ENCODE data around the gene ESRRA. TPM values are rescaled to one million over a fixed set of nuclear protein-coding genes. Genes with fewer than 3 reads are reported as not detected.
A peak's percentile ranks its signal among the peaks of the same experiment; 100 is the strongest.

Gene ESRRA
- total RNA-seq, 2 donors from 2014 or later, result 38.7 to 54.7 TPM

DNA sequence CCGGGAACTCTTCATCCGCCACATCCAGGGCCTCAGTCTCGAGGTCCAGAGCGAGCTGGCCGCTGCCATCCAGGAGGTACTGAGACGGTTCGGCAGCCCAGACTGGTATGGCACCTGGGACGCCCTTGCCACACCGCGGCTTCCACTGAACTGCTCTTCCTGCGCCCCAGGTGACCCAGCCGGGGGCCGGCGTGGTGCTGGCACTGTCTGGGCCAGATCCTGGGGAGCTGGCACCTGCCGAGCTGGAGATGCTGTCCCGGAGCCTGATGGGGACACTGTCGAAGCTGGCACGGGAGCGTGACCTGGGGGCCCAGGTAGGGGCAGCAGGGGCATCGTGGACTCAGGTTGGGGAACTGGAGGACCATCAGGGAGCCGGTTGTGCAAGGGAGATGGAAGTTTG lies 36.1 kb downstream of the ESRRA start:
- TF ChIP-seq POLR2A (IDR thresholded peaks at IDR 0.05) (no peak), POLR2AphosphoS5 (IDR thresholded peaks at IDR 0.05) (no peak)
- TF ChIP-seq, protein P1, sequence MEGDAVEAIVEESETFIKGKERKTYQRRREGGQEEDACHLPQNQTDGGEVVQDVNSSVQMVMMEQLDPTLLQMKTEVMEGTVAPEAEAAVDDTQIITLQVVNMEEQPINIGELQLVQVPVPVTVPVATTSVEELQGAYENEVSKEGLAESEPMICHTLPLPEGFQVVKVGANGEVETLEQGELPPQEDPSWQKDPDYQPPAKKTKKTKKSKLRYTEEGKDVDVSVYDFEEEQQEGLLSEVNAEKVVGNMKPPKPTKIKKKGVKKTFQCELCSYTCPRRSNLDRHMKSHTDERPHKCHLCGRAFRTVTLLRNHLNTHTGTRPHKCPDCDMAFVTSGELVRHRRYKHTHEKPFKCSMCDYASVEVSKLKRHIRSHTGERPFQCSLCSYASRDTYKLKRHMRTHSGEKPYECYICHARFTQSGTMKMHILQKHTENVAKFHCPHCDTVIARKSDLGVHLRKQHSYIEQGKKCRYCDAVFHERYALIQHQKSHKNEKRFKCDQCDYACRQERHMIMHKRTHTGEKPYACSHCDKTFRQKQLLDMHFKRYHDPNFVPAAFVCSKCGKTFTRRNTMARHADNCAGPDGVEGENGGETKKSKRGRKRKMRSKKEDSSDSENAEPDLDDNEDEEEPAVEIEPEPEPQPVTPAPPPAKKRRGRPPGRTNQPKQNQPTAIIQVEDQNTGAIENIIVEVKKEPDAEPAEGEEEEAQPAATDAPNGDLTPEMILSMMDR (IDR thresholded peaks at IDR 0.05), result no peak
- peaks cover 4% of the 10 kb centered on the region for H3K4me1 ChIP-seq (replicated peaks)
- H3K4me3 ChIP-seq, result no peak overlapping the region
- no peaks in the 10 kb centered on the region for H3K9me3 ChIP-seq
- no peaks in the 10 kb centered on the region for H3K27me3 ChIP-seq (replicated peaks; ENCODE audit: insufficient read depth)
- intact Hi-C loops (cut with DNase I), result no loop called here
- 94% methylated on average over 21 of the region's 21 CpGs for WGBS
- no peak overlapping the region for H3K27ac ChIP-seq
- DNase-seq (ENCODE audit: low spot score), result no peak
- no peaks in the 10 kb centered on the region for H3K36me3 ChIP-seq

DNA sequence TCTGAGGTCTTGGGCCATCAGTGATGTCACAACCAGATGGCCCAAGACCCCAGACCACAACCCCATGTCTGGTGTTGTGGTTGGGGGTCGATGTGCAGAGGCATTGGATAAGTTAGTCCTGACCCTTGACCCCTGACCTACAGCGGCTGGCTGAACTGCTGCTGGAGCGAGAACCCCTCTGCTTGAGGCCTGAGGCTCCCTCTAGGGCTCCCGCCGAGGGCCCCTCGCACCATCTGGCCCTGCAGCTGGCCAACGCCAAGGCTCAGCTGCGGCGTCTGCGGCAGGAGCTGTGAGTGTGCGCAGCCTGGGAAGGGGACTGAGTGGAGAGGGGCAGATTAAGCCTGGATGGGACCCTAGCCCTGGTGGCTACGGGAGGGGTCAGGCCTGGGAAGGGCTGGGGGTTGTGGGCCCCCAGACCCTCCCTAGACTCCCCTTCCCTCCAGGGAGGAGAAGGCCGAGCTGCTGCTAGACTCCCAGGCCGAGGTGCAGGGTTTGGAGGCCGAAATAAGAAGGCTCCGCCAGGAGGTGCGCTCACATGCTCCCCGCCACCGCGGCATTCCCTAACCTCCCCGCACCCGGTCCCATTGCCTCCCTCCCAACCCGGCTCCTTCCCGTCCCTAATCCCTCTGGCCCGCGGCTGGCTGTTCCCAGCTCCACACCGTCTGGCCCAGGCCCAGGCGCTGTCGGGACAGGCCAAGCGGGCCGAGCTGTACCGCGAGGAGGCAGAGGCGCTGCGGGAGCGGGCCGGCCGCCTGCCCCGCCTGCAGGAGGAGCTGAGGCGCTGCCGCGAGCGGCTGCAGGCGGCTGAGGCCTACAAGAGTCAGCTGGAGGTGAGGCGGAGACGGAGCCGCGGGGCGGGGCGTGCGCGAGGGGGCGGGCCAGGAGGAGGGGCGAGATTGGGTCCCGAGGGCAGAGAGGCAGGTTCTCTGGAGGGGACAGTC lies 36.8 kb downstream of the ESRRA start:
- Histone ChIP-seq H3K27ac (peak overlapping the region; percentile 71 to 81), H3K27me3 (replicated peaks; ENCODE audit: insufficient read depth) (no peaks in the 10 kb centered on the region), H3K4me1 (replicated peaks) (peaks cover 4% of the 10 kb centered on the region), H3K36me3 (no peaks in the 10 kb centered on the region), H3K4me3 (peak overlapping the region; percentile 1 to 24), H3K9me3 (no peaks in the 10 kb centered on the region)
- WGBS, result 20% methylated on average over 55 of the region's 55 CpGs
- peak; percentile 90 for DNase-seq (ENCODE audit: low spot score)
- TF ChIP-seq POLR2A (IDR thresholded peaks at IDR 0.05), result peak; percentile 85
- TF ChIP-seq, protein P1 (IDR thresholded peaks at IDR 0.05), result peak; percentile 24 to 90 (median 66)
- peak; percentile 70 for TF ChIP-seq POLR2AphosphoS5 (IDR thresholded peaks at IDR 0.05)
- intact Hi-C loops (cut with DNase I), result no loop called here

DNA sequence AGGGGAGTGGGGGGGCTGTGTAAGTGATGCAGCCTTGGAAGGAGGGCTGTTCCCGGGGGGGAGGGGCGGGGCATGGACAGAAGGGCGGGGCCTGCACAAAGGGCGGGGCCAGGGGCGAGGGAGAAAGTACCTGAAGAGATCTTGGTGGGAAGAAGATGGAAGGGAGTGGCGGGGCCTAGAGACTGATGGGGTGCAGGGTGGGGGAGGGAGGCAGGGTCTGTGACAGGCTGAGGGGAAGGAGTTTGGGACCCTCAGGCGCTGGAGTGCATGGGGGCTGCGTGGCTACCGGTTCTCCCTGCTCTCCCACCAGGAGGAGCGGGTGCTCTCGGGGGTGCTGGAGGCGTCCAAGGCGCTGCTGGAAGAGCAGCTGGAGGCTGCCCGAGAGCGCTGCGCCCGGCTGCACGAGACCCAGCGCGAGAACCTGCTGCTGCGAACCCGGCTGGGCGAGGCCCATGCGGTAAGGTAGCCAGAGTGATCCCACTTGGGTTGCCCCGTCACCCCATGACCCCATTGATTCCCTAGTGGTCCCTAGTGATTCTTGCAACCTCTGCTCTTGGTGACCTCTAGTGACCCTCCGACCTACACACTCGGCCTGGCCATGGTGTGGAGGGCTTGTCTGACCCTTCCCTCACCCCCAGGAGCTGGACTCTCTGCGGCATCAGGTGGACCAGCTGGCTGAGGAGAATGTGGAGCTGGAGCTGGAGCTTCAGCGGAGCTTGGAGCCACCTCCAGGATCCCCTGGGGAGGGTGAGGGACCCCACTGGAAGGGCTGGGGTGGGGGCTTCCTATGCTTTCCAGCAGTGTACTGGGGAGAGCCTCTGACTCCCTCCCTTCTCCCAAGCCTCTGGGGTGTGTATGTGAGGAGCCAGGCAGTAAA lies 37.8 kb downstream of the ESRRA start:
- intact Hi-C loops (cut with DNase I), result no loop called here
- peak overlapping the region; percentile 1 to 24 for H3K4me3 ChIP-seq

DNA sequence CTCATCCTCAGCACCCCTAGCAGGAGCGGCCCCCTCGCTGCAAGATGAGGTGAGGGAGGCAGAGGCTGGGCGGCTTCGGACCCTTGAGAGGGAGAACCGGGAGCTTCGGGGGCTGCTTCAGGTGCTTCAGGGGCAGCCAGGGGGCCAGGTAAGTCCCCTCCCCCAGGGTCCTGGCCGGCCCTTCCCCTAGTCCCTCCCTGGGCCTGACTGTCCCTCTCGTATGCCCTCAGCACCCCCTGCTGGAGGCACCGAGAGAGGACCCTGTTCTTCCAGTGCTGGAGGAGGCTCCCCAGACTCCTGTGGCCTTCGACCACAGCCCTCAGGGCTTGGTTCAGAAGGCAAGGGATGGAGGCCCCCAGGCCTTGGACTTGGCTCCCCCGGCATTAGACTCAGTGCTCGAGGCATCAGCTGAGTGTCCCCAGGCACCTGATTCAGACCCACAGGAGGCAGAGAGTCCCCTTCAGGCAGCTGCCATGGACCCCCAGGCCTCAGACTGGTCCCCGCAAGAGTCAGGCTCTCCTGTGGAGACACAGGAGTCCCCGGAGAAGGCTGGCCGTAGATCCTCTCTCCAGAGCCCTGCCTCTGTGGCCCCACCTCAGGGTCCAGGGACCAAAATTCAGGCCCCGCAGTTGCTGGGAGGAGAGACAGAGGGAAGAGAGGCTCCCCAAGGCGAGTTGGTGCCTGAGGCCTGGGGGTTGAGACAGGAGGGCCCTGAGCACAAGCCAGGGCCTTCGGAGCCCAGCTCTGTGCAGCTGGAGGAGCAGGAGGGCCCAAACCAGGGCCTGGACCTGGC lies 38.6 kb downstream of the ESRRA start:
- H3K9me3 ChIP-seq, result no peaks in the 10 kb centered on the region
- peaks cover 4% of the 10 kb centered on the region for H3K4me1 ChIP-seq (replicated peaks)
- intact Hi-C loops (cut with DNase I), result no loop called here
- 87% methylated on average over 18 of the region's 18 CpGs for WGBS
- no peaks in the 10 kb centered on the region for H3K36me3 ChIP-seq
- no peak overlapping the region for H3K27ac ChIP-seq
- no peaks in the 10 kb centered on the region for H3K27me3 ChIP-seq (replicated peaks; ENCODE audit: insufficient read depth)
- DNase-seq (ENCODE audit: low spot score), result no peak
- TF ChIP-seq, protein P1 (IDR thresholded peaks at IDR 0.05), result peak in 2 of 4 experiments; percentile 19 to 21
- TF ChIP-seq POLR2AphosphoS5 (IDR thresholded peaks at IDR 0.05) (no peak), POLR2A (IDR thresholded peaks at IDR 0.05) (no peak)
- H3K4me3 ChIP-seq, result no peak overlapping the region

More for the DNA sequence above, 37.8 kb downstream of the ESRRA start:
- Histone ChIP-seq H3K4me1 (replicated peaks) (peaks cover 4% of the 10 kb centered on the region), H3K36me3 (no peaks in the 10 kb centered on the region), H3K27me3 (replicated peaks; ENCODE audit: insufficient read depth) (no peaks in the 10 kb centered on the region), H3K27ac (peak overlapping the region; percentile 71 to 81), H3K9me3 (no peaks in the 10 kb centered on the region)
- 67% methylated on average over 29 of the region's 29 CpGs for WGBS
- no peak for TF ChIP-seq POLR2A (IDR thresholded peaks at IDR 0.05)
- no peak for DNase-seq (ENCODE audit: low spot score)

All from prostate gland (tissue), 2 donors.